ENCODE data around the gene PRXL2A.

- TF ChIP-seq, protein P1, sequence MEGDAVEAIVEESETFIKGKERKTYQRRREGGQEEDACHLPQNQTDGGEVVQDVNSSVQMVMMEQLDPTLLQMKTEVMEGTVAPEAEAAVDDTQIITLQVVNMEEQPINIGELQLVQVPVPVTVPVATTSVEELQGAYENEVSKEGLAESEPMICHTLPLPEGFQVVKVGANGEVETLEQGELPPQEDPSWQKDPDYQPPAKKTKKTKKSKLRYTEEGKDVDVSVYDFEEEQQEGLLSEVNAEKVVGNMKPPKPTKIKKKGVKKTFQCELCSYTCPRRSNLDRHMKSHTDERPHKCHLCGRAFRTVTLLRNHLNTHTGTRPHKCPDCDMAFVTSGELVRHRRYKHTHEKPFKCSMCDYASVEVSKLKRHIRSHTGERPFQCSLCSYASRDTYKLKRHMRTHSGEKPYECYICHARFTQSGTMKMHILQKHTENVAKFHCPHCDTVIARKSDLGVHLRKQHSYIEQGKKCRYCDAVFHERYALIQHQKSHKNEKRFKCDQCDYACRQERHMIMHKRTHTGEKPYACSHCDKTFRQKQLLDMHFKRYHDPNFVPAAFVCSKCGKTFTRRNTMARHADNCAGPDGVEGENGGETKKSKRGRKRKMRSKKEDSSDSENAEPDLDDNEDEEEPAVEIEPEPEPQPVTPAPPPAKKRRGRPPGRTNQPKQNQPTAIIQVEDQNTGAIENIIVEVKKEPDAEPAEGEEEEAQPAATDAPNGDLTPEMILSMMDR (IDR thresholded peaks at IDR 0.05; ENCODE audit: insufficient read depth, low read depth, low read length) = no peak
- no peak for TF ChIP-seq EZH2 (IDR thresholded peaks at IDR 0.05; ENCODE audit: insufficient read depth, low read length)
Observed at GRCh38 chr10:80455461-80456349, 47.4 kb downstream of the PRXL2A start.
